ENCODE measurements around the gene LARP1.

LARP1 gene

GRCh38 chr5:154857530-154858296, 102.5 kb downstream of the LARP1 start:
- peak; percentile 94 for DNase-seq (ENCODE audit: low read depth, low spot score)

- peak; percentile 95 for DNase-seq (ENCODE audit: low read depth, low spot score)
These were observed 103.3 kb downstream of the LARP1 start, which contains the start of gene CNOT8 for GRCh38 chr5:154858297-154858971. Gene CNOT8 (plus strand): TSS chr5:154858627. CDS start chr5:154863279, 4,652 bp downstream.

- DNase-seq (ENCODE audit: low read depth, low spot score) = no peak
These were observed 104.0 kb downstream of the LARP1 start for GRCh38 chr5:154858972-154859871.

GRCh38 chr5:154860123-154860522, 104.9 kb downstream of the LARP1 start:
- DNase-seq (ENCODE audit: low read depth, low spot score) = no peak

- DNase-seq (ENCODE audit: low read depth, low spot score) = no peak
These were observed 105.6 kb downstream of the LARP1 start for GRCh38 chr5:154860765-154861164.

GRCh38 chr5:154861946-154862345, 106.8 kb downstream of the LARP1 start:
- no peak for DNase-seq (ENCODE audit: low read depth, low spot score)

GRCh38 chr5:154862766-154863165, 107.6 kb downstream of the LARP1 start:
- DNase-seq (ENCODE audit: low read depth, low spot score) = no peak

- no peak for DNase-seq (ENCODE audit: low read depth, low spot score)
These were observed 108.3 kb downstream of the LARP1 start for GRCh38 chr5:154863291-154864080.

- DNase-seq (ENCODE audit: low read depth, low spot score) = no peak
These were observed 110.4 kb downstream of the LARP1 start for GRCh38 chr5:154865466-154866184.

GRCh38 chr5:154866841-154867240, 111.7 kb downstream of the LARP1 start:
- DNase-seq (ENCODE audit: low read depth, low spot score) = no peak
